Stimulated activated CD4-positive, alpha-beta T cell treated with anti-CD3 and anti-CD28 coated beads, TNF-alpha, amount 100 ng/mL, for 24 hours (primary cell): ENCODE measurements around the gene OR1E1.
A peak's percentile ranks its signal among the peaks of the same experiment; 100 is the strongest.
"Not testable (repeated sequence)": the region's sequence is repeated elsewhere in the genome, so short reads cannot be mapped to it uniquely, and the experiment has no call there.

Experiments
- DNase-seq, 3 experiments: peaks; one replicate each; pipeline ENCODE4 v3.0.0-alpha.2; 2020; ENCODE audit warnings: low read depth in 3 of 3

The OR1E1 gene, protein sequence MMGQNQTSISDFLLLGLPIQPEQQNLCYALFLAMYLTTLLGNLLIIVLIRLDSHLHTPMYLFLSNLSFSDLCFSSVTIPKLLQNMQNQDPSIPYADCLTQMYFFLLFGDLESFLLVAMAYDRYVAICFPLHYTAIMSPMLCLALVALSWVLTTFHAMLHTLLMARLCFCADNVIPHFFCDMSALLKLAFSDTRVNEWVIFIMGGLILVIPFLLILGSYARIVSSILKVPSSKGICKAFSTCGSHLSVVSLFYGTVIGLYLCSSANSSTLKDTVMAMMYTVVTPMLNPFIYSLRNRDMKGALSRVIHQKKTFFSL

GRCh38 chr17:3398310-3398709 is at the start of gene OR1E1:
OR1E1 (minus strand) TSS chr17:3398410; CDS start chr17:3398410, 0 bp downstream.
- no peak for DNase-seq

- no peak for DNase-seq
These were observed 49.4 kb upstream of the OR1E1 start for GRCh38 chr17:3447625-3448024.

DNA sequence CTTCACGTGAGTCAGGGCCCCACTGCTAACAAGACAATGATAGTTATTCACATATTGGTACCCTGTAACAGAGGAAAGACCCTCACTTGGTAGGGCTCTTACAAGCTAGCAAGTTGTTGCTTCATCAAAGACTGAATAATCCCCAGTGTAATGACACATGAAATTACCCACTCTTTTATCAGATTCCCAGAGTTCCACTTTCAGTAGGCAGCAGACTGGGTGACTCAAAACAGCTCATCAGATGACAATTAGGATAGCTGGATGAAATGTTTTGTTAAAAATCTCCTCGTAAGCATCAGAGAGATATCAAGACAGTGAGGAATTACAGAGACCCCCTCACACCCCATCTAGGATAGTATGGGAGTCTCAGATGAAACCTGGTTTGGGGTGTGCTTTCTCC is 42.2 kb upstream of the OR1E1 start:
- no peak for DNase-seq

DNA sequence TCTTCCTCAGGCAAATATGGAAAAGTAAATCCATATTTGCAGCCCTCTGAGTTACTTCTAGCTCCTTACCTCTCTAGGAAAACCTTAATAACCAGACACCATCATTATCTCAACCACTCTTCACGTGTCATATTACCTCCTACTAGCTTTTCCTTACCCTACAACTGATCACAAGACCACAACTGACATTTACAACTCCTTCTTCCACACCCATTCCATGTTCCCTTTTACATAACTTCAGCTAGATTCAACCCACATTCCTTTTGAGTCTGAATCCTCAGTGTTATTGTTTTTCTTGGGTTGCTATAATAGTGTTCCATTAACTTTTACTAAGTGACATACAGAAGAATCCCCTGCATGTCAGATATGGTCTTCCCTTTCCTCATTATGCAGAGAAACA is 40.2 kb upstream of the OR1E1 start:
- no peak for DNase-seq

- no peak for DNase-seq
These were observed 35.5 kb upstream of the OR1E1 start, which contains the start of gene OR1E2 for GRCh38 chr17:3433741-3434140. OR1E2 (minus strand) TSS chr17:3433841; CDS start chr17:3433841, 0 bp downstream.

DNA sequence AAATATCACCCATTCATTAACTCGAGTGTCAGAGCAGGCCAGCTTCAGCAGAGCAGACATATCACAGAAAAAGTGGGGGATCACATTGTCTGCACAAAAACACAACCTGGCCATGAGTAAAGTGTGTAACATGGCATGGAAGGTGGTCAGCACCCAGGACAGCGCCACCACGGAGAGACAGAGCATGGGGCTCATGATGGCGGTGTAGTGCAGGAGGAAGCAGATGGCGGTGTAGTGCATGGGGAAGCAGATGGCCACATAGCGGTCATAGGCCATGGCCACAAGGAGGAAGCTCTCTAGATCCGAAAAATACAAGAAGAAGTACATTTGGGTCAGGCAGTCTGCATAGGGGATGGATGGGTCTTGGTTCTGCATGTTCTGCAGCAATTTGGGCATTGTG is 35.0 kb upstream of the OR1E1 start:
- peak in 1 of 3 experiments; percentile 9 for DNase-seq

DNA sequence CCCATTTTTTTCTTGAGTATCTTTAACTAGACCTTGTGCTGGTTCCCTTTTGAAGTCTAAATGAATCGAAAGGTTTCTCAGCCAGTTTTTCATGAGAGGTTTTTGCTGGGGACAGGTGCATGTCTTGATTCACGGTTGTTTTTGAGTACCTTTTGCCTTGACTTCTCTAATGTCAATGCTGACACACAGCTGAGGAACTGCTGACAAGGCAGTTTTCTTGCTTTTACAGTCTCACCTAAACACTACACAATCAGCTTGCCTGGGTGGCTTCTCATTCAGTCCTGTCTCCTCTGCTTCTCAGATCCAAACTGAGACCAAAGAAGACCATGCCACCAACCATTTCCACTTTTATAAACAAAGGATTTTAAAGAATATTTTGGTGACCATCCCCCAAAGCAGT is 20.0 kb upstream of the OR1E1 start:
- no peak for DNase-seq

DNA sequence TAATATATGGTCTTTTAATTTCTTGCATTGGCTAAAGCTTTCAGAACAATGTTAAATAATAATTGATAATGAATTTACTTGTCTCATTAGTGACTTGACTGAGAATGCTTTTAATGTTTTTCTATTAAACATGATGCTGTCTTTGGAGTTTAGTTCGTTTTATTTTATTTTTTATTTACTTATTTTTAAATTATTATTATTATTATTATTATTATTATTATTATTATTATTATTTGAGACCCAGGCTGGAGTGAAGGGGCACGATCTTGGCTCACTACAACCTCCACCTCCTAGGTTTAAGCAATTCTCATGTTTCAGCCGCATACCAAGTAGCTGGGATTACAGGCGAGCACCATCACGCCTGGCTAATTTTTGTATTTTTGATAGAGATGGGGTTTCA is 17.4 kb upstream of the OR1E1 start:
- no peak for DNase-seq

DNA sequence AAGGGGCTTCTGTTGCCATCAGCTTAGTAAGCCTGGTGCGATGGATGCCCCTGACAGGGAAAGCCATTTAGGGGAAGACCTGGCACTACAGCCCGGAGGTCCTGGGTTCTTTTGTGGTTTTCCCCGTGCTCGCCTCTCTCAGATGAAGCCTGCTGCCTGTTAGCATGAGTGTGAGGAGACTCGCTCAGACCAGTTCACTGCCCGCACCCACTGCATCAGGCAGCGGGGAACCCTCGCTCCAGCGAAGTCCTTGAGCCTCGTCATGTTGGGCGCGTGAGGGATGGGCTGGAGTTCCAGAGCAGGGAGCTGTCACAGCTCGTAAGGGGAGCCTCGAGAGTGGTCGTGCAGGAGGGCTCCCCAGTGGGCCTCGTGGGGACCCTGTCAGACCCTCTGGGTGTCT is 14.0 kb upstream of the OR1E1 start:
- not testable (repeated sequence) for DNase-seq

DNA sequence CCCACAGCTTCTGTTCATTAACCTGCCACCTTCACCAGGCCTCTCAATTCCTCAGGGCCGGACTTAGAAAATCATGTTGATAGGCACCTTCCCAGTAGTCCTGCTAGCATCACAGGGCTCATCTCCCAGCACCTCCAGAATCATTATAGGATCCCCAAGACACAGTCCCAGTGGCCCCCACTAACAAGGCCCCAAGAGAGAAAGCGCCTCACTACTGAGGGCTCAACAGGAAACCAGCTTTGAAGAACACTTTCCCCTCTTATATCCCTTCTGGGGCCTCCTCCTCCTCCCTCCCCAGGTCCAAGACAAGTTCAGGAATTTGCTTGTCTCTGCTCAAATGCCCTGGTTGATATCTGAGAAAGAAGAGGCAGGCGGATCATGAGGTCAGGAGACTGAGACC is 12.9 kb upstream of the OR1E1 start, which contains the start of gene OR3A3:
TSS of gene OR3A3 (plus strand) at position 301 of the 400 bp plus-strand sequence.
- no peak for DNase-seq

DNA sequence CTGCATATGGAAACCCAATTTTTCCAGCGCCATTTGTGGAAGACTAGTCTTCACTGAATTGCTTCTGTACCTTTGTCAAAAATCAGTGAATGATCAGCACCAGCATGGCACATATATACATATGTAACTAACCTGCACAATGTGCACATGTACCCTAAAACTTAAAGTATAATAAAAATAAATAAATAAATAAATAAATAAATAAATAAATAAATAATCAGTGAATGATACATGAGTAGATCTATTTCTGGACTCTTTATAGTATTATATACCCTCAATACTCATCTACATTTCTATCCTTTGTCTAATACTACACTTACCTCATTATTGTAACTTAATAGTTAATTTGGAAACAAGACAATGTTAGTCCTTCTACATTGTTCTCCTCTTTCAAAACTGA is 5.6 kb upstream of the OR1E1 start:
- DNase-seq = not testable (repeated sequence)

- no peak for DNase-seq
These were observed 3.6 kb upstream of the OR1E1 start for GRCh38 chr17:3401786-3402185.

DNA sequence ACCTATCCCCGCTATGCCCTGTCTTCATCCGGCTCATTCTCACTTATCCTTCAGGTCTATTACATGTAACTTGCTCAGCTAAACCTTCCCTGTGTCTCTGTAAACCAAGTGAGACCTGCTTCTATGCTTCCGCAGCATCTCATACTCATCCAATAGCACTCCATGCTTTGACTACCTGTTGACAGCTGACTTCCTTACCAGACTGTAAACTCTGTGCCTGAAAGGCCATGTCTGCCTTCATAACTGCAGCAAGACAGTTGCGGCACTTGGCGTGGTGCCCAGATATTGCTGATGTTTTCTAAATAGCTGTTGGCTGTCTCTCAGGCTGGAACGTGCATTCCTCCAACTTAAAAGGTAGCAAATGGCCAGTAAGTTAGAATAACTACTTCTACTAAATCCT is 1.8 kb upstream of the OR1E1 start:
- no peak for DNase-seq

DNA sequence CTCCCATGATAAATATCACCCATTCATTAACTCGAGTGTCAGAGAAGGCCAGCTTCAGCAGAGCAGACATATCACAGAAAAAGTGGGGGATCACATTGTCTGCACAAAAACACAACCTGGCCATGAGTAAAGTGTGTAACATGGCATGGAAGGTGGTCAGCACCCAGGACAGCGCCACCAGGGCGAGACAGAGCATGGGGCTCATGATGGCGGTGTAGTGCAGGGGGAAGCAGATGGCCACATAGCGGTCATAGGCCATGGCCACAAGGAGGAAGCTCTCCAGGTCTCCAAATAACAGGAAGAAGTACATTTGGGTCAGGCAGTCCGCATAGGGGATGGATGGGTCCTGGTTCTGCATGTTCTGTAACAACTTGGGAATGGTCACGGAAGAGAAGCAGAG is 409 bp downstream of the OR1E1 start:
- DNase-seq = not testable (repeated sequence)

GRCh38 chr17:3389791-3390190 is 8.4 kb downstream of the OR1E1 start:
- no peak for DNase-seq

GRCh38 chr17:3385869-3386816 is 12.1 kb downstream of the OR1E1 start, which contains the start of gene OR3A2:
OR3A2 (minus strand) TSS chr17:3386308.
- DNase-seq = peak in 2 of 3 experiments; percentile 7 to 15

DNA sequence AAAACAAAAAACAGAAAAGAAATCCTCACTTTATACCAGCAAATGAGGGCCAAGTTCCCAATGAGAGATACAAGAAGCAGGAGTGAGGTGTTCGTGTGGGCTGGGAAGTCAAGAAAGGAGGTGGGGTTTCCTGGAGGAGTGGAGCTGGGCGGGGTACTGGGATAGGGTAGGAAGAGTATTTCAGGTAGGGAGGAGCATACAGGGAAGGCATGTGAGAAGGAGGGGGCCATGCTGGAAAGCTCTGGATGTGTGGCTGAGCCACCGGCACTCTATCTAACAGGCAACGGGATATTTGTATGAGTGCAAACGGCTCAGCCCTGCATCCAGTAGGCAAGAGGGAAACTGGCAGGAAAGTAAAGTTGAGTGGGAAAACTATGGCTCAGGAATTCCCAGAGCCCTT is 16.3 kb downstream of the OR1E1 start:
- no peak for DNase-seq

DNA sequence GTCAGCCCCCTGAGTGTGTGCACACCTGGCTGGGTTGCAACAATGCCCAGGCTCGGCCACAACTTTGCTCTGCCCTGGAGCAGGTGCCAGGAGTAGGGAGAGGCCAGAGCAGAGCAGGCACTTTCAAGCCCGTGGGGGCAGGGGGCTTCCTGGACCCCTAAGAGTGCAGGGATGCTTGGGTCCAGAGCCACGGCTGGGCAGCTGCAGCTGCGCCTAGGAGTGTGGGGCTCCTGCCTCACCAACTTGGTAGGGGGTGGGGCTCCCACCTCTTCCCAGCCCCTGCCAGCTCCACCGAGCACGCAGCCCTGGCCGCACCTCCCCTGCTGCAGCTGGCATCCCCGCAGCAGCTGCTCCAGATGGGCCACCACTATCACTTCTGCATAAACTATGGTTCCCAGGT is 19.9 kb downstream of the OR1E1 start:
- DNase-seq = no peak

DNA sequence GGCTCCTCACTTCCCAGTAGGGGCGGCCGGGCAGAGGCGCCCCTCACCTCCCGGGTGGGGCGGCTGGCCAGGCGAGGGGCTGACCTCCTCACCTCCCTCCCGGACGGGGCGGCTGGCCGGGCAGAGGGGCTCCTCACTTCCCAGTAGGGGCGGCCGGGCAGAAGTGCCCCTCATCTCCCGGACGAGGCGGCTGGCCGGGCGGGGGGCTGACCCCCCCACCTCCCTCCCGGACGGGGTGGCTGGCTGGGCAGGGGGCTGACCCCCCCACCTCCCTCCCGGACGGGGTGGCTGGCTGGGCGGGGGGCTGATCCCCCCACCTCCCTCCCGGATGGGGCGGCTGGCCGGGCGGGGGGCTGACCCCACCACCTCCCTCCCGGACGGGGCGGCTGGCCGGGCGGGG is 27.0 kb downstream of the OR1E1 start:
- DNase-seq = not testable (repeated sequence)
